ENCODE measurements around the gene AKT2. TPM values are rescaled to one million over a fixed set of nuclear protein-coding genes. Genes with fewer than 3 reads are reported as not detected.
"Not testable (repeated sequence)": the region's sequence is repeated elsewhere in the genome, so short reads cannot be mapped to it uniquely, and the experiment has no call there.

Gene AKT2
- total RNA-seq, 2 experiments from 2014 or later = 126 to 127 TPM

DNA sequence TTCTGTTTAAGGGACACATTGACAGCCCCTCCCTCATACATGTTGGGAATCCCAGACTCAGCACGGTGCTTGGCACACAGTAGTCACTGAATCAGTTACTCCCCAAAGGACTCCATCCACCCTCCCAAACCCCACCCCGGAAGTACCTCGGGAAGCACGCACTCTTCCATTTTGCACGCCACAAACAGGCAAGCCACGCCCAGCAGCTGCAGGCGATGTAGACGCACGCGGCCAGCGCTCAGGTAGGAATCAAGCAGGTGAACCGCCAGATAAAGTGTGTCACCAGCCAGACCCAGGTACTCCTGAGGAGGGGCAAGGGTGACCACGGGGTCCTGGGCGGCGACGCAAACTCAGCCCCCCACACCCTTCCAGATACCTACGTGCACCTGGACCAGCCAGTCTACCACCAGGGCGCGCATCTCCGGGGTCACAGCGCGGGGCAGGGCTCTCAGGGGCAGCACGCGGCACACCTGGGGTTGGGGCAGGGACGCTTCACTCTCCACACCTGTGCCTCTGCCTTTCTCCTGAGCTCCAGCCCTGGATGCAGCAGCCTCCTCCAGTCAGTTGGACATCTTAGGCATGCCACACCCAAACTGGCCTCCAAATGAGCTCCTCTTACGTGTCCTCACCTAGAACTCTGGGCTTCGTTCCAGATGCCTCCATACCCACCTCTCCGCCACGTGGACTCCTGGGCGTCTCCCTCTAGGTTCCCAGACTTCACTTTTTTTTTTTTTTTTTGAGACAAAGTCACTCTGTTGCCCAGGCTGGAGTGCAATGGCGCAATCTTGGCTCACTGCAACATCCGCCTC, 60.6 kb downstream of the AKT2 start:
- H3K4me3 Mint-ChIP-seq = no peak overlapping the region
- no peak for DNase-seq
- no peak overlapping the region for H3K27ac Mint-ChIP-seq
- ChIA-PET CTCF (interaction anchor here (0.7 kb wide), 1 partner anchor 86 kb away, joined by 4 read pairs; no protein-coding TSS in a partner anchor), POLR2A (no interaction called here)
- H3K4me1 Mint-ChIP-seq (ENCODE audit: low read depth) = peaks cover 19% of the 10 kb centered on the region
- intact Hi-C loops (cut with micrococcal nuclease) = no loop called here
- H3K27me3 Mint-ChIP-seq = peaks cover 41% of the 10 kb centered on the region
- H3K36me3 Mint-ChIP-seq = no peaks in the 10 kb centered on the region
- peaks cover 2% of the 10 kb centered on the region for H3K9me3 Mint-ChIP-seq

DNA sequence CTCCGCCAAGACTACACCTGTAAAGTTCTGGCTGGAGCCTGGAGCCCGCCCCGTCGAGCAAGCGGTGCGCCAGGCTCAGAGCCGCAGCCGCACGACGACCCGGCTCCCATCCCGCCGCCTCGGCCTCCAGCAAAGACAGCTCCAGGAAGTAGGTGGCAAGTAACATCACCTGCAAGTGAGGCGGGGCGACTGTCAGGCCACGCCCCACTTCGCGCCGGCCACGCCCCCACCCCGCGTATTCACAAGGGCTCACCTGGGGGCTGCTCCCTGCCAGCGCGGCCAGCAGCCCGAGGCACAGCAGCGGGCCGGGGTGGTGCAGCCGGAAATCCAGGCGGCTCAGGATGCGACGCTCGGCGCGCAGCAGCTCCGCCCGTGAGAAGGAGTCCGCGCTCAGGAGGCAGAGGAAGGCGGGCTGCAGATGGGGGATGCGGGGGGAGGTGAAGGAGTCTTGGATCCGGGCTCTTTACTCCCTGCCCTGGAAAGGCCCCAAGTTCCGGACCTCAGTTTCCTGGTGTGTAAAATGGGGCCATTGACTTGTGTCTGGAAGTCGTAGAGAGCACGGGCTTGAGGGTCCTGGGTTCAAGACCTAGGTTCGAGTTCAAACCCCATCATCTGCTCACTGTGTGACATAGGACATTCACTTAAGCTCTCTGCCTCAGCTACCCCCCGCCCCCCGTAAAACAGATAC, 61.9 kb downstream of the AKT2 start:
- ChIA-PET CTCF (interaction anchor here (1.4 kb wide), 1 partner anchor 84 kb away, joined by 9 read pairs; no protein-coding TSS in a partner anchor), POLR2A (no interaction called here)
- peaks cover 11% of the 10 kb centered on the region for H3K4me1 Mint-ChIP-seq (ENCODE audit: low read depth)
- no peak overlapping the region for H3K27ac Mint-ChIP-seq
- H3K4me3 Mint-ChIP-seq = no peak overlapping the region
- peaks cover 2% of the 10 kb centered on the region for H3K9me3 Mint-ChIP-seq
- H3K27me3 Mint-ChIP-seq = peaks cover 51% of the 10 kb centered on the region
- intact Hi-C loops (cut with micrococcal nuclease) = no loop called here
- H3K36me3 Mint-ChIP-seq = no peaks in the 10 kb centered on the region
- peak; percentile 44 for DNase-seq

DNA sequence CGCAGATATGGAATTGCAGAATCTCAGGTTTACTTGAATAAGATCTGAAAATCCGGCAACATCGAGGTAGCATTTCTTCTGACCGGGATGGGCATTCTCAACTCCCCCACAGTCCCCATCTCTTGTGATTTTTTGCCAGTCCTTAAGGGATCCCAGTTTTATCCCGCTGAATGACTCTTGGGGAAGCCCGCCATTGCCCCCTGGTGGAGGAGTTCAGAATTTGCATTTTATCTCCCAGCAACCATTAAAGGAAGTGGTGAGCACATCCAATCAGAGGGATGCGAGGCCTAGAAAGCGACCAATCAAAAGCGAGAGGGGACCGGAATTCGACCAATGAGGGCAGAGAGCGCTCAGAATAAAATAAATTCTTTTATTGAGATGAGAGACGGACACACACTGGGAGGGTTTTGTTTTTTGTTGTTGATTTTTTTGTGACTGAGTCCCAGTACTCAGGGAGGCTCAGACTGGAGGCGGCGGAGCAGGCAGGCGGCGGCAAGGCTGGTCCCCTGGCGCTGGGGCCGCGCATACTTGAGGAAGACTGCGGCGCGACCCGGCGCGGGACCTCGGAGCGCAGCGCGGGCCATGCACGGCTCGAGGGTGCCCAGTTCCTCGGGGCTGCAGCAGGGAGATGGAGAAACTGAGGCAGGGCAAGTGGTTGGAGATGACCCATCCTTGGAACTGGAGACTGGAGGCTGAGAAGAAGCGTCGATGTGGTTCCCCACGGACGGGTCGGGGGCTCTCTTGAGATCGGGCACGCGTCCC, 63.1 kb downstream of the AKT2 start:
- Mint-ChIP-seq H3K4me3 (peak overlapping the region; percentile 3), H3K36me3 (no peaks in the 10 kb centered on the region), H3K27ac (no peak overlapping the region), H3K27me3 (peaks cover 50% of the 10 kb centered on the region), H3K4me1 (ENCODE audit: low read depth) (peaks cover 11% of the 10 kb centered on the region), H3K9me3 (peaks cover 2% of the 10 kb centered on the region)
- peak; percentile 82 for DNase-seq
- CTCF ChIA-PET = interaction anchor here (1.4 to 5.1 kb wide), 2 partner anchors 81 to 82 kb away, joined by 9 to 47 read pairs; no protein-coding TSS in a partner anchor
- intact Hi-C loops (cut with micrococcal nuclease) = loop anchor here (1.0 kb wide), 1 partner anchor 83 kb away; no protein-coding TSS in a partner anchor
- POLR2A ChIA-PET = no interaction called here

DNA sequence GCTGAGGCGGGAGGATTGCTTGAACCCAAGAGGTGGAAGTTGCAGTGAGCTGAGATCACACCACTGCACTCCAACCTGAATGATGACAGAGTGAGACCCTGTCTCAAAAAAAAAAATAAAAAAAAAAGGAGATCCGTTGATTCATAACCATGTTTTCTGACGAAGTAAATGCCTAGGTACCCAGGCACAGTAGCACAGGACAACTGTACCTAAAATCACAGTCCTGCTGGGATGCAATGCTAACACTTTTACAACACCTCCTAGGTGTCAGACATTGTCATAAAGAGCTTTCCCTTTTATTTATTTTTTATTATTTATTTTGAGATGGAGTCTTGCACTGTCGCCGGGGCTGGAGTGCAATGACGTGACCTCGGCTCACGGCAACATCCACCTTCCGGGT, 64.5 kb downstream of the AKT2 start:
- DNase-seq = no peak
- Mint-ChIP-seq H3K27ac (no peak overlapping the region), H3K4me3 (no peak overlapping the region), H3K4me1 (ENCODE audit: low read depth) (peaks cover 12% of the 10 kb centered on the region), H3K9me3 (peaks cover 2% of the 10 kb centered on the region), H3K36me3 (no peaks in the 10 kb centered on the region), H3K27me3 (peaks cover 49% of the 10 kb centered on the region)
- POLR2A ChIA-PET = interaction anchor here (0.6 kb wide), 1 partner anchor 77 kb away, joined by 3 read pairs; no protein-coding TSS in a partner anchor
- intact Hi-C loops (cut with micrococcal nuclease) = no loop called here
- CTCF ChIA-PET = interaction anchor here (0.6 to 5.1 kb wide), 5 partner anchors 18 to 201 kb away, joined by 3 to 47 read pairs (median 4); no protein-coding TSS in a partner anchor

DNA sequence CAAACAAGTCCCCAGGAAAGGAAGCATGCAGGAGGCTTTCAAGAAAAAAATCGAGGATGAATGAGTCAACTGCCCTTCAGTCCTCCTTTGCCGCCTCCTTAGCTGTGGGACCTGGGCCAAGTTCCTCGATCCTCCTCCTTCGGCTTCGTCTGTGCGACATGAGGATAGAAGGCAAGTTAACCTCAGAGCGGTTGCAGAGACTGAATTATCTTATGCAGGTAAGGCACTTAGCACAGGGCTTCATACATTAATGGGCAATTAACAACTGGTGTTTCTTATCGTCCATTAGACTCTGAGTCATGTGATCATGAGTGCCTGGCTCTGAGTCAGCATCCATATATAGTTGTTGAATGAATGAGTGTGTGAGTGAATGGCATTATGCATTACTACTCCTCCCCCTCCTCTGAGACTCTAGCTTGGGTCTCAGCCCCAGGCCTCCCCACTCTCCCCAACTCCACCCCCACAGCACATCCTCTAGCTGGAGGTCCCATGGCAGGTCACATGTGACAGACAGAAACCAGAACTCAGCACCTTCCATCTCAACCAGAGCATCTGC, 65.3 kb downstream of the AKT2 start:
- H3K4me3 Mint-ChIP-seq = no peak overlapping the region
- H3K27me3 Mint-ChIP-seq = peaks cover 42% of the 10 kb centered on the region
- DNase-seq = no peak
- CTCF ChIA-PET = interaction anchor here (0.9 to 5.1 kb wide), 3 partner anchors 17 to 79 kb away, joined by 3 to 47 read pairs (median 3); no protein-coding TSS in a partner anchor
- intact Hi-C loops (cut with micrococcal nuclease) = no loop called here
- H3K36me3 Mint-ChIP-seq = no peaks in the 10 kb centered on the region
- POLR2A ChIA-PET = no interaction called here
- peaks cover 2% of the 10 kb centered on the region for H3K9me3 Mint-ChIP-seq
- peaks cover 8% of the 10 kb centered on the region for H3K4me1 Mint-ChIP-seq (ENCODE audit: low read depth)
- no peak overlapping the region for H3K27ac Mint-ChIP-seq

DNA sequence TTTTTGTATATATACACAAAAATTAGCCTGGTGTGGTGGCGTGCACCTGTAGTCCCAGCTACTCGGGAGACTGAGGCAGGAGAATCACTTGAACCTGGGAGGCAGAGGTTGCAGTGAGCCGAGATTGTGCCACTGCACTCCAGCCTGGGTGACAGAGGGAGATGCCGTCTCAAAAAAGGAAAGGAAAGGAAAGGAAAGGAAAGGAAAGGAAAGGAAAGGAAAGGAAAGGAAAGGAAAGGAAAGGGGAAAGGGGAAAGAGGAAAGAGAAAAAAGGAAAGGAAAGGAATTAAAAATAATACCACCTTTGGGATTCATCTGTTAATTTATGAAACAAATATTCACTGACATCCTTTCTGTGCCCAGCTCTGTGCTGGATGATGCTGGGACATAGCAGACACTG, 66.1 kb downstream of the AKT2 start:
- DNase-seq; H3K9me3 Mint-ChIP-seq; H3K4me1 Mint-ChIP-seq (ENCODE audit: low read depth); POLR2A ChIA-PET; H3K36me3 Mint-ChIP-seq; intact Hi-C loops (cut with micrococcal nuclease); H3K27ac Mint-ChIP-seq; H3K4me3 Mint-ChIP-seq: not testable (repeated sequence)
- H3K27me3 Mint-ChIP-seq = peaks cover 34% of the 10 kb centered on the region
- CTCF ChIA-PET = interaction anchor here (0.7 to 5.1 kb wide), 5 partner anchors 8 to 78 kb away, joined by 3 to 47 read pairs (median 3); no protein-coding TSS in a partner anchor

DNA sequence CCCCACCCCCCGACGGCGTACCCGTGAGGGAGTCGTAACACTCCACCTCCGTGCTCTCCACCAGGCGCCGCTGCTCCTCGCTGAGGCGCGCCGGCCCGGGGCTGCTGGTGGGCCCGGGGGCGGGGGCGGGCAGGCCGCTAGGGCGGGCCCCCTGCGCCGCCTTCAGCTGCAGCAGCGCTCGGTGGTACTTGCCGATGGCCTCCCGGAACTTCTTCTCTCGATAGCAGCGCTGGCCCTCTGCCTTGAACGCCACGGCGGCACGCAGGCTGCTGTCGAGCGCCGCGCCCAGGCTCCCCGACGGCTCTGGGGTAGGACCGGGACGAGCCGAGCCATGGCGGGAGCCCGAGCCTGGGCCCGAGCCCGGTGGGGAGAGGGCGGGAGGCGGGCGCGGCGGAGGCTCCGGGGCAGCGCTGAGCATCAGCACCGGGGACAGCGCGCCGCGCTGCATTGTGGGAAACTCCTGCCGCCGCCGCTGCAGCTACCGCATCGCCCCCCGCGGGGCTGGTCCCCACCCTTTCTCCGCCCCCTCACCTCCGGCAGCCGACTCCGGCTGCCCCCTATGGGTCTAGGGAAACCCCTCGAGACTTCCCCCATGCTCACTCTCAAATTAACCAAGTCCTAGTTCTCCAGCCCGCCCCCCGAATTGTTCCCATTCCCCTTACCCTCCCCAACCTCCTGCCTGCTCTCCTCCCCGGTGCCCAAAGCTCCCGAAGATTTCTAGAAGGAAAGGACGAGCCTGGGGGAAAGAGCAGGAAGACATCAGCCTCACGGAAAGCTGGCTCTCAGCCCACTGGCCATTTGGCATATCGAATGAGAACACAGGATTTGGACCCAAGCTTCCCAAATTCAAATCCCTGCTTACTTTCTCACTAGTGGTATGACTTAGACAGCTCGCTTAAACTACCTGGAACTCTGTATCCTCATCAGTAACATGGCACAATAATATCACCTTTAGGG, 66.9 kb downstream of the AKT2 start, which contains the start of gene TTC9B:
Gene TTC9B (minus strand): TSS at position 451 of the 957 bp plus-strand sequence. CDS start 3 bp downstream, at position 448.
- POLR2A ChIA-PET = no interaction called here
- CTCF ChIA-PET = interaction anchor here (0.7 to 5.1 kb wide), 7 partner anchors 9 to 78 kb away, joined by 3 to 47 read pairs (median 4); no protein-coding TSS in a partner anchor
- Mint-ChIP-seq H3K4me1 (ENCODE audit: low read depth) (peaks cover 8% of the 10 kb centered on the region), H3K27me3 (peaks cover 31% of the 10 kb centered on the region), H3K36me3 (no peaks in the 10 kb centered on the region), H3K9me3 (peaks cover 2% of the 10 kb centered on the region), H3K4me3 (no peak within 1 kb of the TSS), H3K27ac (no peak within 1 kb of the TSS)
- intact Hi-C loops (cut with micrococcal nuclease) = no loop called here
- DNase-seq = peak; percentile 59

DNA sequence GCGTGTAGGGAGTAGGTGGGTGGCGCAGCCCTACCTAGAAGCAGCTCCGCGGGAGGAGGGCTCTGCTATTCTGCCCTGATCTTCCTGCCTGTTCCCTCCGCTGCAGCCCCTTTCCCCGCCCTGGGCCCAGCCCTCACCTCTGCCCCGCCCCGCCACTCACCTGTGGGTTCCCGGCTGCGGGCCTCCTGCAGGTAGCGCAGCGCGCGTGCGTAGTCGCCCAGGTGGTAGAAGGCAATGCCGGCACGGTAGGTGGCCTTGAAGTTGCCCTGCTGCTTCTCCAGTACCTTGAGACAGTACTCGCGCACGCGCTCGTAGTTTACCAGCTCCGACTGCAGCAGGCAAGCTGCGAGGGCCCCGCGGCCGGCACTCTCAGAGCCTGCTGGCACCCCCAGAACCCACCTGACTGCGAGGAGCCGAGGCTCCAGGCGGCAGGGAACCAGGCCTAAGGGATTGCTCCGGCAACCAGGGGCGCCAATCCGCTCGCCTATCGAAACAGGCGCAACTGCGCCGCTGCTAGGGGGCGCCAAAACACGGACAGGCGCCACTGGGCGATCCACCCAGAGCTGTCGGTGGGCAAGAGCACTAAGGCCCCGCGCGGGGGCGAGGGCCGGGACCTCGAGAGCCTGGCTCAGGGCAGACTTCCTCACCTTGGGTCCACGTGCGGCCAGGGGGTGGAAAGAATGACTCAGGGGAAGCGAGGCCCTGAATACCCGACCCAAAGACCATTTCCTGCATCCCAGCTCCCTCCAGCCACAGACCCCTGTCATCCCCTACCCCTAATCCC, 67.9 kb downstream of the AKT2 start:
- H3K4me3 Mint-ChIP-seq = no peak overlapping the region
- intact Hi-C loops (cut with micrococcal nuclease) = no loop called here
- H3K4me1 Mint-ChIP-seq (ENCODE audit: low read depth) = peaks cover 8% of the 10 kb centered on the region
- no peak overlapping the region for H3K27ac Mint-ChIP-seq
- POLR2A ChIA-PET = interaction anchor here (0.6 kb wide), 1 partner anchor 27 kb away, joined by 3 read pairs; no protein-coding TSS in a partner anchor
- H3K27me3 Mint-ChIP-seq = peaks cover 31% of the 10 kb centered on the region
- DNase-seq = peak; percentile 13
- no peaks in the 10 kb centered on the region for H3K36me3 Mint-ChIP-seq
- CTCF ChIA-PET = interaction anchor here (0.5 to 5.1 kb wide), 6 partner anchors 10 to 77 kb away, joined by 3 to 47 read pairs (median 4); no protein-coding TSS in a partner anchor
- H3K9me3 Mint-ChIP-seq = peaks cover 2% of the 10 kb centered on the region

DNA sequence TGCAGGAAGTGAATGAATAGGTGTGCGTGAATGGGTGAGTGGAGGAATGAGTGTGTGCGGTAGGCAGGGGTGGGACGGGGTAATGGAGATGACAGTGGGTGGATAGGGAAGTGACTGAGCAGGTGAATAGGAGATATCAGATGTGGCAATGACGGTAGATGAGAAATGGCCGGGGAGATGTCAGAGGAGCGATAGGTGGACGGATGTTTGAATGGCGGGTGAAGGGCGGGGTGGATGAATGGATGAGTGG, 68.4 kb downstream of the AKT2 start:
- Mint-ChIP-seq H3K9me3 (no peaks in the 10 kb centered on the region), H3K4me3 (no peak overlapping the region), H3K4me1 (ENCODE audit: low read depth) (peaks cover 5% of the 10 kb centered on the region), H3K27ac (no peak overlapping the region), H3K27me3 (peaks cover 27% of the 10 kb centered on the region), H3K36me3 (no peaks in the 10 kb centered on the region)
- intact Hi-C loops (cut with micrococcal nuclease) = no loop called here
- POLR2A ChIA-PET = interaction anchor here (0.6 kb wide), 1 partner anchor 27 kb away, joined by 3 read pairs; no protein-coding TSS in a partner anchor
- peak; percentile 35 for DNase-seq
- CTCF ChIA-PET = interaction anchor here (0.5 to 1.1 kb wide), 2 partner anchors 10 to 77 kb away, joined by 3 read pairs; no protein-coding TSS in a partner anchor
